ENCODE measurements around the gene LILRB2. TPM values are rescaled to one million over a fixed set of nuclear protein-coding genes. Genes with fewer than 3 reads are reported as not detected.
A peak's percentile ranks its signal among the peaks of the same experiment; 100 is the strongest.

LILRB2 gene
- total RNA-seq, 6 experiments from 2014 or later = 1.6 to 9.8 (median 3.0) TPM

GRCh38 chr19:54255105-54255775 is 25.7 kb downstream of the LILRB2 start:
- DNase-seq (peak in 1 of 3 donors; percentile 42), ATAC-seq (peak in 1 of 4 donors; percentile 23)
- H3K27ac ChIP-seq = no peak overlapping the region
- TF ChIP-seq, protein P1, sequence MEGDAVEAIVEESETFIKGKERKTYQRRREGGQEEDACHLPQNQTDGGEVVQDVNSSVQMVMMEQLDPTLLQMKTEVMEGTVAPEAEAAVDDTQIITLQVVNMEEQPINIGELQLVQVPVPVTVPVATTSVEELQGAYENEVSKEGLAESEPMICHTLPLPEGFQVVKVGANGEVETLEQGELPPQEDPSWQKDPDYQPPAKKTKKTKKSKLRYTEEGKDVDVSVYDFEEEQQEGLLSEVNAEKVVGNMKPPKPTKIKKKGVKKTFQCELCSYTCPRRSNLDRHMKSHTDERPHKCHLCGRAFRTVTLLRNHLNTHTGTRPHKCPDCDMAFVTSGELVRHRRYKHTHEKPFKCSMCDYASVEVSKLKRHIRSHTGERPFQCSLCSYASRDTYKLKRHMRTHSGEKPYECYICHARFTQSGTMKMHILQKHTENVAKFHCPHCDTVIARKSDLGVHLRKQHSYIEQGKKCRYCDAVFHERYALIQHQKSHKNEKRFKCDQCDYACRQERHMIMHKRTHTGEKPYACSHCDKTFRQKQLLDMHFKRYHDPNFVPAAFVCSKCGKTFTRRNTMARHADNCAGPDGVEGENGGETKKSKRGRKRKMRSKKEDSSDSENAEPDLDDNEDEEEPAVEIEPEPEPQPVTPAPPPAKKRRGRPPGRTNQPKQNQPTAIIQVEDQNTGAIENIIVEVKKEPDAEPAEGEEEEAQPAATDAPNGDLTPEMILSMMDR (IDR thresholded peaks at IDR 0.05) = no peak
- no peak for TF ChIP-seq POLR2A (IDR thresholded peaks at IDR 0.05)
- intact Hi-C loops (cut with DNase I) = no loop called here
- H3K4me1 ChIP-seq = no peaks in the 10 kb centered on the region
- no peaks in the 10 kb centered on the region for H3K27me3 ChIP-seq
- 17% methylated on average over 10 of the region's 26 CpGs for WGBS (ENCODE audit: insufficient coverage, low coverage, low lambda C conversion rate, missing lambda C conversion rate)
- no peaks in the 10 kb centered on the region for H3K36me3 ChIP-seq
- H3K4me3 ChIP-seq = peak overlapping the region in 1 of 3 donors; percentile 26
- H3K9me3 ChIP-seq = no peaks in the 10 kb centered on the region

DNA sequence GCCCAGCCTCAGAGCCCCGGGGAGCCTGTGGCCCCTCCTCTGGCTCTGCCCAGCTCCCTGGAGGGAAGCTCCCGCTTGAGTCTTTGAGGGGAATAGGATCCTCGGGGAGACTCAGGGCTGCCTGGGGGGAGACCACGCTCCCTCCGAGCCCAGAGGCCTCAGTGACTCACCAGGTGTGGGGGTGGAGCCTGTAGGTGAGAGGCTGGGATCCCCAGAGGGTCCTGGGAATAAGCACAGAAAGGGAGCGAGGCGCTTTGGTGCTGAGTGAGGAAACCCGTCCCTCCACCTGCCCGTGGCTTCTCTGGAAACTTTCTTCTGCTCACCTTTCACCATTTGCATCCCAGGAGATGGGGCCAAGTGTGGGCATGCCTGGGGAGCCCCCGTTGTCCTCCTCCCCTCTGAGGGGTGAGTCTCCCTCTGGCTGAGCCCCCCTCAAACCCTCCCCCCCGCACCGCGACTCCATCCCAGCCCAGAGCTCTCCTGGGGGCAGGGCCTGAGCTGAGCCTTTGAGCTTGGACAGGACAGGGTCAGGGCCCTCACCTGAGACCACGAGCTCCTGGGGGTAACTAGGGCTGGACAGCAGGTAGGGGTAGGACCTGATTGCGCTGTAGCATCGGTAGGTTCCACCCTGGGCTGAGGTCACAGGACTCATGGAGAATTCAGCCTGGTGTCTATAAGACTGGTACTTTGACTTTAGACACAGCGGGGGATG is 26.6 kb downstream of the LILRB2 start:
- TF ChIP-seq, protein P1 (IDR thresholded peaks at IDR 0.05) = no peak
- TF ChIP-seq POLR2A (IDR thresholded peaks at IDR 0.05) = no peak

DNA sequence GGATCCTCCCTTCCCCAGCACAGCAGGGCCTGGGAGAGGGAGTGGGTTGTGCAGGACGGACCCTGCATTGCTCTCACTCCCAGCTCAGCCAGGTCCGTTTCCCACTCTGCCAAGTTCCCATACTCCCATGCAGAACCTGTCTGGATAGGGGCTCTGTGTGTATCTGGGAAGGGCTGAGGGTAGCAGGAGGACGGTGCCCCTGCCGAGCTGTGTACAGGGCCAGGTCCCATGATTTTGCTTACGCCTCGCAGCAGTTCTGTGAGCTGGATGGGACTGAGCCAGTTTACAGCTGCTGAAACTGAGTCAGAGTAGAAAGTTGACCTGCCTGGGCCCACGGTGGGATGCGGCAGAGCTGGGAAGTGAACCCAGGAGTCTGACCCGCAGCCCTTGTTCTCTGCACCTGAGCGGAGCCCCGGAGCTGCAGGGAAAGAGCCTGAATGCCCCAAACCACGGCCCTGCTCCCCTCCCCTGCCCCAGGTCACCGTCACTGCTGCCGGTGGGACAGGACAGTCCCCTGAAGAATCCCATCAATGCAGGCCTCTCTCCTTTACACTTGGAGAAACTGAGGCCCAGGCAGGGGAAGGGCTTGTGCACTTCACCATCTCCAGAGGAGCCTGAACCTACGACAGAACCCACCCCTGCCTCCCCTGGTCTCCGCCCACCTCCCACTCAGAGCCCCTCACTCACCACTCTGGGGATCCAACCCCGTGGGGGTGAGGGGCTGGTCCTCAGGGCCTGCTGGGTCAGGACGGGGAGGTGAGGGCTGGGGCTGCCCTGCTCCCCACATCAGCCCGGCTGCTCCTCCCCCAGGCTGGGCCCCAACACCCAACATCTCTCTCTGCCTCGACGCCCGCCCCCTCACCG is 27.3 kb downstream of the LILRB2 start:
- Histone ChIP-seq H3K27ac (no peak overlapping the region), H3K4me3 (no peak overlapping the region), H3K4me1 (no peaks in the 10 kb centered on the region), H3K9me3 (no peaks in the 10 kb centered on the region), H3K27me3 (no peaks in the 10 kb centered on the region), H3K36me3 (no peaks in the 10 kb centered on the region)
- no peak for ATAC-seq
- TF ChIP-seq, protein P1 (IDR thresholded peaks at IDR 0.05) = no peak
- TF ChIP-seq POLR2A (IDR thresholded peaks at IDR 0.05) = no peak
- intact Hi-C loops (cut with DNase I) = no loop called here
- 40% methylated on average over 2 of the region's 23 CpGs for WGBS (ENCODE audit: insufficient coverage, low coverage, low lambda C conversion rate, missing lambda C conversion rate)
- peak in 1 of 3 donors; percentile 37 for DNase-seq

More for the DNA sequence above, 26.6 kb downstream of the LILRB2 start:
- intact Hi-C loops (cut with DNase I) = no loop called here
- DNase-seq (peak in 1 of 3 donors; percentile 39), ATAC-seq (no peak)
- Histone ChIP-seq H3K4me3 (no peak overlapping the region), H3K4me1 (no peaks in the 10 kb centered on the region), H3K27ac (no peak overlapping the region), H3K27me3 (no peaks in the 10 kb centered on the region), H3K9me3 (no peaks in the 10 kb centered on the region), H3K36me3 (no peaks in the 10 kb centered on the region)
- 60% methylated on average over 2 of the region's 17 CpGs for WGBS (ENCODE audit: insufficient coverage, low coverage, low lambda C conversion rate, missing lambda C conversion rate)

DNA sequence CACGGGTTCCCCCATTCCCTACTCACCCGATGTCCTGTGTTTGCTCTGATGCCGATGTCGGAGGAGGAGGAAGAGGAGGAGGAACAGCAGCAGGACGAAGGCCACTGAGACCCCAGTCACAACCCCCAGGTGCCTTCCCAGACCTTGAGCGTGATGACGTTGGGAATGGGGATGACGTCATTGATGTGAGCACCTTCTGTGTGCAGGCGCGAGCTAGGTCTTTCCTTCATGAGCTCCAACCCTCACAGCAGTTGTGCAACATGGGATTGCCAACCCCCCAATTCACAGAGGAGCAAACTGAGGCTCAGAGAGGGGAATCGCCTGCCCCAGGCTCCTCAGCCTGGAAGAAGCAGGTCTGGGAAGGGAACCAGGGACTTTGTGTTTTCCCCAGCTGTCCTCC is 28.1 kb downstream of the LILRB2 start:
- Histone ChIP-seq H3K36me3 (no peaks in the 10 kb centered on the region), H3K27ac (no peak overlapping the region), H3K9me3 (no peaks in the 10 kb centered on the region), H3K4me3 (no peak overlapping the region), H3K4me1 (no peaks in the 10 kb centered on the region), H3K27me3 (no peaks in the 10 kb centered on the region)
- TF ChIP-seq, protein P1 (IDR thresholded peaks at IDR 0.05) = no peak
- no peak for TF ChIP-seq POLR2A (IDR thresholded peaks at IDR 0.05)
- DNase-seq = peak in 1 of 3 donors; percentile 28
- no peak for ATAC-seq
- intact Hi-C loops (cut with DNase I) = no loop called here
- 58% methylated on average over 7 of the region's 11 CpGs for WGBS (ENCODE audit: insufficient coverage, low coverage, low lambda C conversion rate, missing lambda C conversion rate)

Data from right lobe of liver (tissue), 6 donors.